ENCODE measurements around the gene TSPAN5.

DNA sequence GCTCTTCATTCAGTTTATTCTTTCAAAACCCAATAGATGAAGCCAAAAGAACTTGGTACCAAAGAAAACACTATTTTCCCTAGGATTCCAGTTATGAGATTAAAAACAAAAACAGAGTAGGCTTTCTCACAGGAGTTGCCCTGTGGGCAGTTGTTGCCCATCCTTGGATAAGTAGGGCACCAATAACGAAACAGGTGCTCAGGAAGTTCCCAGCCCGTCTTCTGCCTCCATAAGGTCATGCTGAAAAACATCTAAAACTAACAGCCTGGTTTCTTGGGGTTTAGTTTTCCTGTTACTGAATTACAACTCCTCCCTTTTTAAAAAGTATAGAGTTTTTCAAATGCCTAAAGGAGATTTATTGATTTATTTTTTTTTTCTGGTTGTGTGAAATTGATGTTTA is 14.7 kb downstream of the TSPAN5 start:
- TF ChIP-seq, protein P1, sequence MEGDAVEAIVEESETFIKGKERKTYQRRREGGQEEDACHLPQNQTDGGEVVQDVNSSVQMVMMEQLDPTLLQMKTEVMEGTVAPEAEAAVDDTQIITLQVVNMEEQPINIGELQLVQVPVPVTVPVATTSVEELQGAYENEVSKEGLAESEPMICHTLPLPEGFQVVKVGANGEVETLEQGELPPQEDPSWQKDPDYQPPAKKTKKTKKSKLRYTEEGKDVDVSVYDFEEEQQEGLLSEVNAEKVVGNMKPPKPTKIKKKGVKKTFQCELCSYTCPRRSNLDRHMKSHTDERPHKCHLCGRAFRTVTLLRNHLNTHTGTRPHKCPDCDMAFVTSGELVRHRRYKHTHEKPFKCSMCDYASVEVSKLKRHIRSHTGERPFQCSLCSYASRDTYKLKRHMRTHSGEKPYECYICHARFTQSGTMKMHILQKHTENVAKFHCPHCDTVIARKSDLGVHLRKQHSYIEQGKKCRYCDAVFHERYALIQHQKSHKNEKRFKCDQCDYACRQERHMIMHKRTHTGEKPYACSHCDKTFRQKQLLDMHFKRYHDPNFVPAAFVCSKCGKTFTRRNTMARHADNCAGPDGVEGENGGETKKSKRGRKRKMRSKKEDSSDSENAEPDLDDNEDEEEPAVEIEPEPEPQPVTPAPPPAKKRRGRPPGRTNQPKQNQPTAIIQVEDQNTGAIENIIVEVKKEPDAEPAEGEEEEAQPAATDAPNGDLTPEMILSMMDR (IDR thresholded peaks at IDR 0.05): no peak
- no peak for TF ChIP-seq POLR2A (IDR thresholded peaks at IDR 0.05)

Data from heart left ventricle (tissue), 13 donors.